GM19324 (cell line): ENCODE results near the gene WNT7B.

Experiments
- ATAC-seq: cut with Tn5 transposase; IDR thresholded peaks from one replicate; pipeline ENCODE4 v1.9.1; 2021; ENCODE audit warnings: mild to moderate bottlenecking, moderate library complexity; ENCODE audit not compliant: unreplicated experiment, low FRiP score

The WNT7B gene

DNA sequence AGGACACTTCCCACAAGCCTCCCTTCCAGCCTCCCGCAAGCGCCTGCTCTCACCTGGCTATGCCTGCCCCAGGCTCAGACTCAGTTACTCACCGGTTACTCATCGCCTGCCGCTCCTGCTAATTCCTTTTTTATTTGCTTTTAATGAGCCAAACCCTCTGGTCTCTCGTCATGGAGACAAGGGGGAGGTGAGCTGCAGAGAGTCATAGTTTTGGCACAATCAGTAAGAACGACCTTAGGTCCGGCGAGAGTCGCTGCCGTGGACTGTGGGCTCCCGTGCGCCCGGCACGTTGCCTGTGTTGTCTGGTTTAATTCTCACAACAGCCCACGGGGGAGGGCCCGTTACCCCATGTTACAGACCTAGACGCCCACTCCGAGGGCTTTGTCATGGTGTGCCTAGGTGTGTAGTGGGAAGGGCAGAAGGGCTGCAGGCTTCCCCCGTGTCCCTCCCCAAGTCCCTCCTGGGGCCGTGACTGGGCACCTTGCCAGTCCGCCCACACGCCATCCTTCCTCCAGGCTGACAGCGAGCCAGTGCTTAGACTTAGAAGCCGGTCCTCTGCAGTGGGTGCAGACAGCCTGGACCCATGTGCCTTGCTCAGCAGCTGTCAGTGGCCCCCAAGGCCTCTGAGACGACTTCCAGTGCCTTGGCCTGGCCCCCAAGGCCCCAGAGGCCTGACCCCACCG lies 42.2 kb downstream of the WNT7B start:
- no peak for ATAC-seq

DNA sequence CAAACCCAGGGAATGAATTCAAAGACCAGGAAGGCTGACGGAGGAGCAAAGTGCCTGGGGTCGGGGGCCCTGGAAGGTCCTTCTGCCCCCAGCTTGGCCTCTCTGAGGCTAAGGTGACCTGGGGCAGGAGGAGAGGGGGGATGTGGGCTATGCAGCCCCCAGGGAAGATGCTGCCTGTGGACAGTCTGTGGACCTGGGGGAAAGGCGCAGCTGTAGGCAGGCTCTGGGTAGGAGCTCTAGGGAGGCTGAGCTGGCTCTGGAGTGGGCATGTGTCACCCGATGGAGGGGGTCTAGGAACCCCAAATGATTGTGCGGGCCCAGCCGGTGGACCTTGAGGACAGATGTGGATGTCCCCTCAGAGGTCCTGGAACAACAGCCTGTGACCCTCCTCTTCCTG lies 42.8 kb downstream of the WNT7B start:
- no peak for ATAC-seq

DNA sequence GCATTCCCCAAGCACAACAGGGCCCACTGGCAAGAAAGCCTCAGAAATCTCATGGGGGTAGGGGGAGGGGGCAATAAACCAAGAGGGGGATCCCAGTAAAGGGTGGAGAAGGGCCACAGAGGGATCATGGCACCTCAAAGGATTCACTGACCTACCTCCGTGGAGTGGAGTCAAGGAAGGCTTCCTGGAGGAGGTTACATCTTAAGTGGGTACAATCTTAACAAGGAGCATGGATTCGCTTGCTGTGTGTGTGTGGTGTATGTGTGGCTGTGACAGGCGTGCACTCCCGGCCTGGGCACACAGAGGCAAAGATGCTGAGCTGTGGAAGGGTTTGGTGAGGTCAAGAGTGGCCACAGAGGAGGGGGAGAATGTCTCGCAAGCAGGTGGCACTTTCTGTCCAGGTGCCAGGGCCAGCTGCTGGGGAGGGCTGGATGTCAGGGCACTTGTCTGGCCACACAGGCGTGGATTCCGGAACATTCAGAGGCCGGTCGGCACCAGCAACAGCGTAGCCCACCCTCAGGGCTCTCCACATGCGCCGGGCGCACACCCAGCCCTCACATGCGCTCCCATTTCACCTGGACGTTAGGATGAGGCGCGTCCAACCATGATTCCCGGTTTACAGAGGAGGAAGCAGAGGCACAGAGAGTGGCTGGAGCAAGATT lies 43.3 kb downstream of the WNT7B start:
- ATAC-seq, result no peak

DNA sequence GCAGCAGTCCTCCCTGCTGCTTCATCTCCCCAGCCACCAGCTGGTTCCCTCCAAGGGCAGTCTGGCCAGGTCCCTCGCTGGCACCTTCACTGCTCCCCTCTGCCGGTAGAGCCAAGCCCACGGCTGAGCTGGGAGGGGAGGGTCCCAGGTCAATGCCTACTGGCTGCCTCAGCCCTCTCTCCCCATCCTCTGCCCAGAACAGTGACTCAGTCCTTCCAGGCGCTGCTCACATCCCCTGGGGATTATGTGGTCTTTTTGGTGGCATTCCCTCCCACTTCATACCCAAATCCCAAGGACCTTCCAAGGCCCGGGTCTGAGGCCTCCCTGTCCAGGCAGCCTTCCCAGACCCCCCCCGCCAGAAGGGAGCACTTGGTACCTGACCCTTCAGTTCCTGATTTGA lies 44.9 kb downstream of the WNT7B start:
- no peak for ATAC-seq

DNA sequence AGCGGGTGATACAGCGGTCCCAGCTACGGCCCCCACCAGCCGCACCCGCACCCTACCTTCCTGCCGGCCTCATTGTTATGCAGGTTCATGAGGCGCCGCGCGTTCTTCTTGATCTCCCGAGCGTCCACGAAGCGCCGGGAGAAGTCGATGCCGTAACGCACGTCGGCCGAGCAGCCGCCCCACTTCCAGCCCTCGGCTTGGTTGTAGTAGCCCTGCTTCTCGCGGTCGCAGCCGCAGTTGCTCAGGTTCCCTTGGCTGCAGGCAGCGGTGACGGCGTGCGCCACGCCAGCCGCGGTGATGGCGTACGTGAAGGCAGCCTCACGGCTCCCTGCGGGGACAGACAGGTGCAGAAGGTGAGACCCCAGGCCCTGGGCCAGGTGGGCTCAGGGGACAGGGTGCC lies 45.9 kb downstream of the WNT7B start:
- no peak for ATAC-seq

DNA sequence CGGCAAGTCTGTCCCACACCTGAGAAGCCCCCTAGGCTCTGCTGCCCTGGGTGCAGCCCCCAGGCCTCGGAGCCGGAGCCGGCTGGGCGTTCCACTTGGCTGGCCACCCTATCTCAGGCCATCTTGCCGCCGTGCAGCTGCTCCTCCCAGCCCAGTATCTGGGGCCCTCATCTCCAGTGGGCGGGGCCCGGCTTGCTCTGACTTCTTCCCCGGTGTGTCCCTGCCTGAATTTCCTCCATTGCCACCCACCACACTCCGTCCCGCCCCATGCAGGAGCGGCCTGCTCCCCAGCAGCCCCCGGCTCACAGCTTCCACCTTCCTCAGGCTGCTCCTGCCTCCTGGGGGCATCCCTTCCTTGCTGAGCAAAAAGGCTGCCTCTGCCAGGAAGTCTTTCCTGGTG lies 46.6 kb downstream of the WNT7B start:
- ATAC-seq, result no peak

DNA sequence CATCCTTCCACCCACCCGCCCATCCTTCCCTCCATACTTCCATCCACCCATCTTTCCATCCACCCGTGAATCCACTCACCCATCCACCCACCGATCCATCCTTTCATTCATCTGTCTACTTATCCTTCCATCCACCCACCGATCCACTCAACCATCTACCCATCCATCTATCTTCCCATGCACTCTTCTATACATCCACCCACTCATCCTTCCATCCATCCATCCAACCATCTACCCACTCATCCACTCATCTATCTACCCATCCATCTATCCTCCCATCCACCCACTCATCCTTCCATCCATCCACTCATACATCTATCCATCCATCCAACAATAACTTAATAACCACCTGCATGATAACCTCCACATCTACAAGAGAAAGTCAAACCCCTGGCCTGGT lies 47.3 kb downstream of the WNT7B start:
- ATAC-seq, result no peak

DNA sequence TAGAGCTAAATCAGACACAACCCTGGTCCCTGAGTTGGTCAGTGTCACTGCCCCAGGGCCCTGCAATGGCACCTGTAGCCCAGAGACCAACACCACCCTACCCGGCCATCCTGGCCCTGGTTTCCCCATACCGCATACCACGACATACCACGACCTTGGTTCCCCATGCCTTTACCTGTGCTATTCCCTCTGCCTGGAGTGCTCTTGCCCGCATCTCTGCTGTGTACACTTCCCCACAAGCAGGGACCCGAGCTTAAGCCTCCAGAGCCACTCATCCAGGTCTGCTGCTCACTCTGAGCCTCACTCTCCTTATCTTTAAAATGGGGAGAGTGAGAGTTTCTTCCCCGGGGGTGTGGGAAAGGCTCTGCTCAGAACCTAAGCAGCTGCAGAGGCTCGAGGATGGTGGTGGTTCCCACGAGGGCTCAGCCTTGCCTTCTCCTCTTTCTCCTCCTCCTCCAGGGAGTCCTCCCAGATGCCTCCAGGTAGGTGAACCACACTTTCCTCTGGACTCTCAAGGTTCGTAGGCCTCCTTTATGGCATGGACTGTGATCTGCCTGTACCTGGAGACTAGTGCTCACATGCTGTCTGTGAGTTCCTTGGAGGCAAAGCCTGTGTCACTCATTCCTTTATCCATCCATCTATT lies 48.1 kb downstream of the WNT7B start:
- ATAC-seq, result no peak

DNA sequence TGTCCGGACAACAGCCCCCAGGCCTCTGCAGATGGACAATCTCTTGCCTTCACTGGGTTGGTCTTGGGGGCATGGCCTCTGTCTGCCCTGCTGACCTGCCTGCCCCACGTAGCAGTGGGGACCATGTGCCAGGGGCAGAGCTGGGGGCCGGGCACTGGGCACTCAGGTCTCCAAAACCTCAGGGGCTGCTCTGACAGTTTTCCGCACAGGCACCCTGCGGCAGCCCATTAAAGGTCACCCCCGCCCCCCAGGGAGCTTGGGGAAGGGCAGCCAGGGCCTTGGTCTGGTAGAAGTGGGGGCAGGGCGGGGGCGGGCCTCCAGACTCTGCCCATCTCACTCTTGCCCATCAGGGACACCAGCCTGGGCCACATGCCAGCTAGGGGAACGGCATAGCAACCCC lies 49.9 kb downstream of the WNT7B start:
- ATAC-seq, result no peak

DNA sequence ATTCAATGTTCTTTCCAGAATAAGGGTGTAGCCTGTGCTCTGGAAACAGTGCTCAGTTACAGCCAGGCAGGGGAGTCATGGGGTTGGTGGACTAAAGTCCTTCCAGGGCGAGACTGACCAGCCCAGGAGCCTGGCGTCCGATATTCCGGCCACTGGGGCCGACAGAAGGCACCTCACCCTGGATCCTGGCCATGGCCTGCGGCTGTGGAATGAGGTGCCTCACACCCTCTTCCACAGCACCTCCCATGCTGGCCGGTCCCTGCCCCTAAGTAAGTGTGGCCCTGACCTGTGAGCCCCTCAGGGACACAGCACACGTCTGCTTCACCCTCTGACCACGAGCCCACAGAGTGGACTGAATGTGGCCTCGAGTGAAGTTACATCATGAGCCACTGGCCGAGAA lies 50.5 kb downstream of the WNT7B start:
- ATAC-seq, result no peak

DNA sequence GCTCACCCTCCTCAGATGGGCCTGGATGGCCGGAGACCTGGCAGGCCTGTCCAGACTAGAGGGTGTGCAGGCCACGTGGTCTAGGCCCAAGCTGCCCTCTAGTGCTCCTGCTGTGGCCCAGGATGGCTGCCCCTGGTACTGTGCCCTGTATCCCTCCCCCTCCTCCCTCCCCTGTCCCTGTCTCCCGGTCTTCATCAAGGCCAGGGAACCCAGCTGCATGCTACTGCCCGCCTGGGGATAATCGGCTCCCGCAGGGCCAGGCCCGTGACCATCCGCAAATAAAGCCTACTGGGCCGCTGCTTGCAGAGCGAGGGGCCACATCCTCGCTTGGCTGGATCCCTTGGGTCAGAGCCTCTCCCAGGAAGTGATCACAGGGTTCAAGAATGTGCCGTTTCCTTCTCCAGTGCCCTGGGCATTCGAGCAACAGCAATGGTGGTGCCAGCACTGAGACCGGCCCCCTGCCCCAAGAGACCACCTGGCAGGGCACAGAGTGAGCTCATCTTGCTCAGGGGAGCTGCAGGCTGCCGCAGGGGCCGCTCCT lies 51.1 kb downstream of the WNT7B start:
- ATAC-seq, result no peak

DNA sequence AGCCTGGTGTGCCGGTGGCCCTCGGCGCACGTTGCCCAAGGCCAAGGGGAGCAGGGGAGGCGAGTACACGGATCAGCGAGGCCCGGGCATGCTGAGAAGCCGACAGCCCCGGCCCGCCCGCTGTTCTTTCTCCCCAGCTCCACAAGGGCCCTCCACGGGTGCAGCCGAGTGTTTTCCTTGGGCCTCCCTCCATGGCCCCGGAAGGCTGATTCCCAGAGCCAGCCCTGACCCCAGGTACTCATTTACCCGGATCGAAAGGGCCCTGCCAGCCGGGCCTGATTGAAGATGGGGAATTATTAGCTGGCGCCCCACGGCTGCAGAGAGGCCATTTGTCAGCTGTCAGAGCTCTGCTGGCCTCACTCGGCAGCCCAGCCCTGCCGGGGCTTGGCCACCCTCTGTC lies 53.1 kb downstream of the WNT7B start:
- ATAC-seq, result no peak

DNA sequence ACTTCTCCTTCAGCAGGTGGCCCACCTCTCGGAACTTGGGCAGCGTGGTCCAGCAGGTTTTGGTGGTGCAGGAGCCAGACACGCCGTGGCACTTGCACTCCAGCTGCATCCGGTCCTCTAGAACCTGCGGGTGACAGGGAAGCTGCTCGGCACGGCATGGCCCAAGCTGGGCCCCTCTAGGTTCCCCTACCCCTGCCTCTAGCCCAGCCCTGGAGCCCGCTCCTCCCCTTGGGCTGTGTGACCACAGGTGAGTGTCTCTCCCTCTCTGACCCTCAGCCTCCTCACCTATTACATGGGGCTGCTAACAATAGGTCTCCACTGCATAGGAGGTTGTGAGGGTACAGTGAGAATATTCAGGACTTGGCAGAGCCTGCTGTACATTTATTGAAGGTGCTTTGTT lies 53.8 kb downstream of the WNT7B start:
- ATAC-seq, result no peak

DNA sequence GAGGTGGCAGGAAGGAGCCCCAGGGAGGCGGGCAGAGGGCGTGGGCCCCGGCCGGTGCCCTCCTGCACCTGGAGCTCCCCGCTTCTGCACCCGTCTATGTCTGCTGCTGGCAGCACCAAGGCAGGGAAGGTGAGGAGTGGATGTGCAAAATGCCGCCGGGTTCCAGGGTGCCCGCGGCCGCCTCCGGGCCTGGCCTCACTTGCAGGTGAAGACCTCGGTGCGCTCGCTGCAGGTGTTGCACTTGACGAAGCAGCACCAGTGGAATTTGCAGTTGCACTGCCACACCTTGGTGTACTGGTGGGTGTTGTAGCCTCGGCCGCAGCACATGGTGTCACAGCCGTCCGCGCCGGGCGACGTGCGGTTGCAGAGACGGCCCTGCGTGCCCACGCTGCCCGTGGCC lies 54.3 kb downstream of the WNT7B start:
- ATAC-seq, result no peak

DNA sequence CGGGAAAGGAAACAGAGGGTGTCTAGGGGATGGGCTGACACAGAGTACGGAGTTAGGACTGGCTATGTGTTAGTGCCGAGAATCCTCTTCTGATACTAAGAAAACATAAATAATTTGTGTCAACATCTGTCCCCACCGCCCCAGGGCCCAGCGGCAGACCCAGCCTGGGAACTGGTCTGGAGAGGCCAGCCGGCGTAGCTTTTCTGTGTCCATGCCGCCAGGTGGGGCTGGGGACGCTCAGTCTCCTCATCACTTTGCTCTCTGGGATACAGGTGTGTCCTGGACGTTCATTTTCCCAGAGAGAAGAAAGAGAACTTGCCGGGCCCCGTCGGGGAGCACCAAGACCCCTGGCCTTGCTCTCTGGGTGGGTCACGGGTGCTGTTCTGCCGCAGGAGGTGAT lies 54.7 kb downstream of the WNT7B start:
- no peak for ATAC-seq

DNA sequence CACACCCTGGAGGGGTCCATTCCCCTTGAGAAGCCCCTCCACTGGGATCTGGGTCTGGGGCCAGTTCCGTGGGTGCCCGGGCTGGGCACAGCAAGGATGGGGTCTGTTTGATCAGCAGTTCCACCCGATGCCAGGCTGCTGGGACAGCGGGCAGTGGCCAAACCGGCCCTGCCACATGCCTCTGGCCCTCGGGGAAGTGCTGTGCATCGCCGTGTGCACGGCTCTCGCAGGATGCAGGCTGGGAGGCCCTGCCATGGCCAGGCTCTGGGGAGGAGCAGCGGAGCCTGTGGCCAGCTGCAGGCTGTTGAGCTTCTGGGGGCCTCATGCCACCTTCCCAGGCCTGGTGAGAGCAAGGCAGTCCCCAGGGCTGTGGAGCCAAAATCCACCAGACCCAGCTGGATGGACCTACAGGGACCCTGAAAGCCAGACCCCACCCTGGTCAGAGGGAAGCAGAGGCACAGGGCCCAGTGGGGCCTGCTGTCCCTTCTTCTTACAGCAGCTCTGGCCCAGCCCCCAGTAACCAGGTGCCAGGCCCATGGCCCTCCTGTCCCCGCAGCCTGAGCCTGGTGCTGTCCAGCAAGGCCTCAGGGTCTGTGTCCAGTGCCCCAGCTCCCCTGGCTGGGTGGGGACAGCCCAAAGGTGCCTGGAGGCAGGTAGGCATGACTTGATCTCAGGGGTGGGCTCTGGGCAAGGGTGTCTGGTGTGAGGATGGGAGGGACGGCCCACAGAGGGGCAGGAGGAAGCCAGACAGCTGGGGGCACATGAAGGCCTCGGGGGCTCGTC lies 57.3 kb downstream of the WNT7B start:
- no peak for ATAC-seq

DNA sequence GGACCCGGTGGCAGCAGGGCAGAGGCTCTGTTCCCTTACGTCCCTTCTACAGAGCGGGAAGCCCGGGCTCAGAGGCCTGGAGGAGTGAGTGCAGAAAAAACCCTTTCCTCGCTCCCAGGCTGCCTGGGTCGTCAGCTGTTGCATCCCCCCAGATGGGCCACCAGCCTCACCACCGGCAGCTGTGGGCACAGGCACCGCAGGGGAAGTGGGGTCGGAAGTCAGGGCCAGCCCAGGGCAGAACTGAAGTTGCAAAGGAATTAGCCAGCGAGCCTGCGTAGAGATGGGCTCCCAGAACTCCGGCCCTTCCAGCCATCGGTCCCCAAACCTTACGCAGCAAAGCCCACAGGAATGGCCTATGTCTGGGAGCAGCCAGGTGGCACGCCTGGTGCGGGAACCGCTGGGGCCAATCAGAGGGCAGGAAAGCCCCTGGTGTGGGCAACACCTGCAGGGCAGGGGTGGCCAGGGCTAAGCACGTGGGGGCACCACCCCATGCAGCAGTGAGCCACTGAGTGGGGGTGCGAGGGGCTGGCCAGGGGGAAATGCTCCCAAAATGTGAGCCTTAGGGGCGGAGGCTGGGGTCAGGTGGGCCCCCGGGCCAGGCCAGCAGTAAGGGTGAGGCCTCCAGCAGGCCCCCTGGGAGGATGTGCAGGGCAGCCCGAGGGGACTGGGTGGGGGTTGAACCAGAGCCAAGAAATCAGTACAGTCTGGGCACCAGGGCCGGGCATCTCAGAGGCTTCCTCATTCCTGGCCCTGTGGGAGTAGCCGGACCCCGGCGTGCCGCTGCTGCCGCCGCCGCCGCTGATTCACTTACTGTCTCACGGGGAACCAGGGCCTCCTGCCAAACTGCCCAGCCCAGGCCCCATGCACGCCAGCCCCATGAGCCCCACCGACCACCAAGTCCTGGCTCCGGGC lies 58.2 kb downstream of the WNT7B start:
- ATAC-seq, result no peak

DNA sequence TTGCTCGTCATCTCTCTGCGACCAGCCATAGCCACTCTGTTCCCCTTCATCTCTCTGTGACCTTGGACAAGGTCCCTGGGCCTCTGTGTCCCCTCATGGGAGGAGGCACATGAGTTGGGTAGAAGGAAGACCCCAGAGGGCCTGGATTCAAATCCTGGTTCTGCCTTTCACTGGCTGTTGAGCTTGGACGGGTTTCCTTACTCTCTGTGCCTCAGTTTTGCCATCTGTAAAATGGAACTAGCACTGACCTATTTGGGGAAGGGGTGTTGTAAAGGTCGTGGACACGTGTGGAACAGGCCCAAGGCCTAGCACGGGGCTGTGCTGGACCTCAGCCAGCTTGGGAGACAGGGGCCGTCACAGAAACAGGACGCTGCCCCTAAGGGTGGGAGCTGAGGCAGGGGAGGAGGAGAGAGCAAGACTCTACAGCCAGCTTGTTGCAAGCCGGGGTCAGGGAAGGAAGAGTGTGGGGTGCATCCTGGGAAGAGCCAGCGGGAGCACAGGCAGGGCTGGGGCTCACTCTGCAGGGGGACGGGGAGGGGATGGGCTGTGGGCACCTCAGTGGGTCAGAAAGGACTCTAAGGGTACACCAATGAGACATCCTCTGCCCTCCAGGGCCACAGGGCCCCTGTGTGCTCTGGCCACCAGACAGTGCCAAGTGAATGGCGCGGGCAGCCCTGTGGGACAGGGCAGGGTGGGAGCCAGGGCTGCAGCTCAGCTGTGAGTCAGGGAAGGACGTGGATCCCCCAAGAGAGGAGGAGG lies 59.1 kb downstream of the WNT7B start:
- ATAC-seq, result no peak

DNA sequence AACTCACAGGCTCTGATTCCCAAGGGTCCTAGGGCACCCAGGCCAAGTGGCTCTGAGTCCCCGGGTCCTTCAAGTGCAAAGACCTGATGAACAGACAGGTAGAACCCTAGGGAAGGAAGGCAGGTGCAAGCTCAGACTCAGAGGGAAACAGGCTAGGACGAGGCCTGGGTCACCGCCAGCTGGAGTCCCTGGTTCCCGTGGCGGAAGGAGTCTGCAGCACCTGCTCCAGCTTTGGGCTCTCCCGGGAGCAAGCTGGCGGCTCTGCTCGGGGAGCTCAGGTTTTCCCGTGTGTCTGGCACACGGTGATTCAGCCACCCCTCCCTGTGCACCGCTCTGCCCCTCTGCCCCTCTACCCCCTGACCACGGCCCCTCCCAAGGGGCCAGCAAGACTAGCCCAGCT lies 59.8 kb downstream of the WNT7B start:
- no peak for ATAC-seq
